ENCODE measurements around the gene SHC2. TPM values are rescaled to one million over a fixed set of nuclear protein-coding genes. Genes with fewer than 3 reads are reported as not detected.
"Not testable (repeated sequence)": the region's sequence is repeated elsewhere in the genome, so short reads cannot be mapped to it uniquely, and the experiment has no call there.

SHC2 gene
- polyA plus RNA-seq, 1 donor from 2014 or later, result not detected

DNA sequence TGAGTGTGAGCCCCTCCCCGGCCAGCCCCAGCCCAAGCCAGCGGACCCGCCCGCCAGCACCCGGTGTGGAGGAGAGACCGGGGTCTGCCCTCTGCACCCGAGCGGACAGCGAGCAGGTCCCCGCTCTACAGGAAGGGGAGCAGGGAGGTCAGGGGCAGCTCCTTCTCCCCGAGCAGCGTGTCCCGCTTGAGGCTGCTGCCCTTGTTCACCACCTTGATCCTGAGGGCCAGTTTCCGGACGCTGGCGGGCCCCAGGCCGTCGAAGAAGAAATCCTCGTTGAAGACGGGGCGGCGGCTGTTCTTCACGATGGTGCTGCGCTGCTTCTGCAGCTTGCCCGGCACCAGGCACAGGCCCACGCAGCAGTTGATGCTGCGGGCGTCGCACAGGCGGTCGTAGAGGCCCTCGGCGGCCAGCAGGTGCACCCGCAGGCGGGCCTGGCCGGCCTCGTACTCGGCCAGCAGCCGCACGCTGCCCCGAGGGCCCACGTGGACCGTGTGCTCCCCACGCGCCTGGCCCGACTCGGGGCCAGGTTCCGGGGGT is 53.8 kb downstream of the SHC2 start:
- Mint-ChIP-seq H3K4me3 (no peak overlapping the region), H3K4me1 (peaks cover 0 to 6% (median 3%) of the 10 kb centered on the region in 3 donors), H3K9me3 (no peaks in the 10 kb centered on the region), H3K27me3 (peaks cover 24% of the 10 kb centered on the region), H3K36me3 (peaks cover 1% of the 10 kb centered on the region), H3K27ac (no peak overlapping the region)

DNA sequence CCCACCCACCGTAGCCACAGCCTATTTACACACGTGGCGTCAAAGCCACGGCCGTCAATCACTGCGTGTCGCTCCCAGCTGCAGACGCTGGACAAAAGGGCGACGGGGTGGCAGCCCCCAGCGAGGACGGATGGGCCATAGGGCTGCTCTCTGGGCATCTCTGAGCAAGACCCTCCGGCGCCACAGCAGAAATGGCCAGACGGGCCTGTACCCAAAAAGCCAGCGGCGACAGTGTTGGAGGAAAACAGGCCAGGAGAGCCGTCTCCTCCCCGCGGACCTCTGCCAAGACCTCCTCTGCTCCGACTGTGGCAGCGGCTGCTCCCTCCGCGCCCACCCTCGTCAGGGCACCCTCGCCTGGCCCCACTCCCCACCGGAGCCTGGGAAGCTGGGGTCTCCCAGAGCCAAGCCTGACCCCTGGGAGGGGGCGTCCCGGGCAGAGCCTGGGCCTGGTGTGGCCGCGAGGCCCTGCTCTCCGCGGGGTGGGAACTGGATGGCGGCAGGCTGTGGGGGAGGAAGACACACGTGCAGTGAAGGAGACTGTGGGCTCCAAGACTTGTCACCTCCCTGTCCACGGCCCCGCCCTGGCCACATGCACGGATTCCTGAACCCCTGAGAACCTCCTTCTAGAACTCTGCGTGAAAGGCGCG is 54.6 kb downstream of the SHC2 start:
- peaks cover 24% of the 10 kb centered on the region for H3K27me3 Mint-ChIP-seq
- H3K9me3 Mint-ChIP-seq, result no peaks in the 10 kb centered on the region
- H3K4me3 Mint-ChIP-seq, result peak overlapping the region in 1 of 4 donors; percentile 17
- peaks cover 0 to 6% (median 3%) of the 10 kb centered on the region in 3 donors for H3K4me1 Mint-ChIP-seq
- peaks cover 1% of the 10 kb centered on the region for H3K36me3 Mint-ChIP-seq
- no peak overlapping the region for H3K27ac Mint-ChIP-seq

DNA sequence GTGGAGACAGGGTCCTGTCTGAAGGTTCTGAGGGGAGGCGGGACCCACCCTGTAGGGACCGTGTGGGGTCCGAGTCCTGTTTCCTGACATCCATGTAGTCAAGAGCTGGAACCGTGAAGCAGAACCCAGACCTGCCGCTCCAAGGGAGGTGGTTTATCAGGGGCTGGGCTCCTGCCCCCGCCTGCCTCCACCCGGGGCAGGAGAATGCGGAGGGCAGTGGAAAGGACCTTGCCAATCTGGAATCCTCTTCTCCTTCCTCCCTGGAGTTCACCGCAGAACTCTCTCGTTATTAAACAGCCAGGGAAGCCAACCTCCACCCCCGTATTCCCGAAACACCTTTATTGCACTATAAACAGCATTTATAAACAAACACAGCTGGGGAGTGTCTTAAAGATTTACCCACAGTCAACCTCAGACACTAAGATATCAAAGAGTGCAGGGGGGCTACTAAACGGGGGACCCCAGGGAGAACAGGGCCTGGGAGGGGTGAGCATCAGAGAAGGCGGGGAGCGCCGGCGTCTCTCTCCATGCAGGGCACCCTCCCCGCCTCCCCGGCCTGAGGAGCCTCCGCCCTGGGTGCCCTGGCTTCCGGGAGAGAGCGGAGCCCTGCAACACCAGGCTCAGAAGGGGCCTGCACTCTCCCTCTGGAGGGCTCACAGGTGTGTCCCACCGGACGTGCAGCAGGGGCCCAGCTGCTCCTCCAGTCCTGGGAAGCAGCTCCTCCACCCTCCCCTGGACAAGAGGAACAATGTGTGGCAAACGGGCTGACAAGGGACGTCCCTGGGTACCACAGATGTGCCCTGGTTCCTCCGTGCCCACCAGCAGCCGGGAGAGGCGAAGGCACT is 55.5 kb downstream of the SHC2 start:
- Mint-ChIP-seq H3K27me3 (peaks cover 27% of the 10 kb centered on the region), H3K27ac (no peak overlapping the region), H3K36me3 (peaks cover 1% of the 10 kb centered on the region), H3K4me1 (peaks cover 0 to 6% (median 3%) of the 10 kb centered on the region in 3 donors), H3K9me3 (no peaks in the 10 kb centered on the region), H3K4me3 (no peak overlapping the region)

- Mint-ChIP-seq H3K27me3 (peaks cover 17% of the 10 kb centered on the region), H3K27ac (no peak overlapping the region), H3K9me3 (no peaks in the 10 kb centered on the region), H3K36me3 (no peaks in the 10 kb centered on the region), H3K4me1 (no peaks in the 10 kb centered on the region), H3K4me3 (no peak overlapping the region)
Measured at GRCh38 chr19:403221-404027, 57.4 kb downstream of the SHC2 start.

DNA sequence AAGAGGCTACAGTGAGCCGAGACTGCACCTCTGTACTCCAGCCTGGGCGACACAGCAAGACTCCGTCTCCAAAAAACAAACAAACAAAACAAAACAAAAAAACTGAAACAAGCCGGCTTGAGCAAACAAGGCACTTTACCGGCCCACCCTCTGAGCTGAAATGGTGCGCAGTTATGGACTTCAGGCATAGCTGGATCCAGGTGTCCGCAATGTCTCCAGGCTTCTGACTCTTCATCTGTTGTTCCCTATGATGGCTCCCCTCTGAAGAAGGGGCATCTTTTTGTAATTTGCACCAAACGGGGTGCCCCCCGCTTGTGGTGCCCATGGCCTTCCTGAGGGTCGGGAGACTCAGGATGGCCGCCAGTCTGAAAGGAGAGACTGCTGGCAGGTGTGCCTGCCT is 58.0 kb downstream of the SHC2 start:
- Mint-ChIP-seq H3K4me3 (no peak overlapping the region), H3K4me1 (no peaks in the 10 kb centered on the region), H3K36me3 (no peaks in the 10 kb centered on the region), H3K27me3 (peaks cover 17% of the 10 kb centered on the region), H3K27ac (no peak overlapping the region), H3K9me3 (no peaks in the 10 kb centered on the region)

DNA sequence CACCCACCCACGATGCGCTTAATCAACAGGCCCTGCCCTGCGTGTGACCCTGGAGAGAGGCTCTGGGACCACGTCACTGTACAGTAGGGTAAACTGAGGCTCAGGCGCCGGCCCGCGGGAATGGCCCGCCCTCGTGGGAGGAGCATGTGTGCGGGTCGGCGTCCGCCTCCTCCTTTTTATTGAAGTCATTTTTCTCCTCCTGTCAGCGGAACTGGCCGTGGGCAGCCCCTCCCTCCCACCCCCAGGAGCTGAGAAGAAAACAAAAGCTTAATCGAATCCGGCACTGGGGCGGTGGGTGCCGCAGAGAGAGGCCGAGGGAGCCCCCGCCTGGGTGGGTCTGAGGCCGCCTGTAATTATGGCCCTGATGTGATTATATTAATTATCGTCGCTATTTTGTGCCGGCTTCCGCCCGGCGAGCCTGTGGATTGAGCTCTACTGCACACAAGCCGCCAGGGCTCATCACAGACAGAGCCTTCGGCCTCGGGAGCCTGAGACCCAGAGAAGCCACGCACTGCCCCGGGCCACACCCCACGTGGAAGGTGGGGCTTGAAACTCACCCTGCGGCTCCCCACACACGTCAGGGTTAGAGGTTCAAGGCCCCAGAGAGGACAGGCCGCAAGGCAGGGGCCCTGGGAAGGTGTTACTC is 58.8 kb downstream of the SHC2 start:
- Mint-ChIP-seq H3K27me3 (peaks cover 17% of the 10 kb centered on the region), H3K36me3 (no peaks in the 10 kb centered on the region), H3K9me3 (no peaks in the 10 kb centered on the region), H3K4me3 (no peak overlapping the region), H3K4me1 (no peaks in the 10 kb centered on the region), H3K27ac (no peak overlapping the region)

- Mint-ChIP-seq H3K4me3 (no peak overlapping the region), H3K4me1 (no peaks in the 10 kb centered on the region), H3K36me3 (no peaks in the 10 kb centered on the region), H3K27me3 (peaks cover 17% of the 10 kb centered on the region), H3K27ac (no peak overlapping the region), H3K9me3 (no peaks in the 10 kb centered on the region)
Measured at GRCh38 chr19:400976-401865, 59.6 kb downstream of the SHC2 start.

GRCh38 chr19:399370-399769 is 61.5 kb downstream of the SHC2 start:
- no peaks in the 10 kb centered on the region for H3K9me3 Mint-ChIP-seq
- H3K27me3 Mint-ChIP-seq, result peaks cover 10% of the 10 kb centered on the region
- H3K27ac Mint-ChIP-seq, result no peak overlapping the region
- no peaks in the 10 kb centered on the region for H3K36me3 Mint-ChIP-seq
- no peaks in the 10 kb centered on the region for H3K4me1 Mint-ChIP-seq
- H3K4me3 Mint-ChIP-seq, result no peak overlapping the region

GRCh38 chr19:398719-399118 is 62.1 kb downstream of the SHC2 start:
- H3K9me3 Mint-ChIP-seq, result no peaks in the 10 kb centered on the region
- no peaks in the 10 kb centered on the region for H3K4me1 Mint-ChIP-seq
- no peak overlapping the region for H3K4me3 Mint-ChIP-seq
- H3K27me3 Mint-ChIP-seq, result peaks cover 10% of the 10 kb centered on the region
- no peaks in the 10 kb centered on the region for H3K36me3 Mint-ChIP-seq
- H3K27ac Mint-ChIP-seq, result no peak overlapping the region

GRCh38 chr19:397941-398706 is 62.7 kb downstream of the SHC2 start:
- H3K9me3 Mint-ChIP-seq, result peaks cover 0 to 3% (median 0%) of the 10 kb centered on the region in 3 donors
- no peaks in the 10 kb centered on the region for H3K36me3 Mint-ChIP-seq
- peaks cover 7% of the 10 kb centered on the region for H3K27me3 Mint-ChIP-seq
- H3K27ac Mint-ChIP-seq, result no peak overlapping the region
- no peak overlapping the region for H3K4me3 Mint-ChIP-seq
- H3K4me1 Mint-ChIP-seq, result no peaks in the 10 kb centered on the region

DNA sequence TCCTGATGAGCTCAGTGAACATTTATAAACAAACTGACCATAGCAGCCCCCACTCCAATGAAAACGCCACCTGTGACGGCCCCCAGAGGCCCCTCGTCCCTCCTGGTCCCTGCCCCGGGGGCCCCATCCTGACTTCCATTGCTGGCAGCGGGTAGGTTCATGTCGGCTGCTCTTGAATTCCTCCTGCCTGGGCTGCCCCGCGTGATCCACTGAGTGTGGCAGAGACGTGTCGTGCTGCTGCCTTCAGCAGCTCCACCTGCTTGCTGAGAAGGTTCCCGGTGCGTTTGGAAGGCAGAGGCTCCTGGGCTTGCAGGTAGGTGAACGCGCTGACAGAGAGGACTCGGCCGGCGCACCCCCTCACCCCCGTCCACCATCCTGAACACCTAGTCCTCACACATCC is 63.5 kb downstream of the SHC2 start:
- Mint-ChIP-seq H3K4me1 (no peaks in the 10 kb centered on the region), H3K9me3 (peaks cover 0 to 4% (median 0%) of the 10 kb centered on the region in 3 donors), H3K27me3 (peaks cover 4% of the 10 kb centered on the region), H3K27ac (no peak overlapping the region), H3K4me3 (no peak overlapping the region), H3K36me3 (no peaks in the 10 kb centered on the region)

GRCh38 chr19:395467-395866 is 65.4 kb downstream of the SHC2 start:
- H3K4me3 Mint-ChIP-seq, result no peak overlapping the region
- no peaks in the 10 kb centered on the region for H3K4me1 Mint-ChIP-seq
- no peaks in the 10 kb centered on the region for H3K27me3 Mint-ChIP-seq
- H3K27ac Mint-ChIP-seq, result peak overlapping the region in 1 of 3 donors; percentile 47
- no peaks in the 10 kb centered on the region for H3K36me3 Mint-ChIP-seq
- H3K9me3 Mint-ChIP-seq, result peaks cover 0 to 4% (median 0%) of the 10 kb centered on the region in 3 donors

- H3K27ac Mint-ChIP-seq, H3K4me1 Mint-ChIP-seq, H3K4me3 Mint-ChIP-seq, H3K27me3 Mint-ChIP-seq, H3K9me3 Mint-ChIP-seq, H3K36me3 Mint-ChIP-seq: not testable (repeated sequence)
Measured at GRCh38 chr19:394857-395256, 66.0 kb downstream of the SHC2 start.
